Spleen (tissue), 11 donors: ENCODE results near the gene BRINP3. TPM values are rescaled to one million over a fixed set of nuclear protein-coding genes. Genes with fewer than 3 reads are reported as not detected.

ENCODE experiments used
- DNase-seq: peaks from one replicate; pipeline ENCODE4 v3.0.0-alpha.2; 2020
- H3K27ac ChIP-seq, 8 donors: fragments of 200-600 bp; sonication (generic) in 7 of 8; 1 replicate in 4 of 8; 2 replicates in 4 of 8; pipeline versions ENCODE4 v1.5.0 to v1.8.0; 2016 to 2021; ENCODE audit warnings: inconsistent platforms in 4 of 8, mild to moderate bottlenecking in 4 of 8, moderate library complexity in 1 of 8
- H3K27me3 ChIP-seq, 7 donors: fragments of 200-600 bp; sonication (generic) in 6 of 7; replicated peaks in 1 of 7; 1 replicate in 4 of 7; 2 replicates in 3 of 7; pipeline versions ENCODE4 v1.5.0 to v1.8.0; 2016 to 2021; ENCODE audit warnings: inconsistent platforms in 3 of 7, mild to moderate bottlenecking in 1 of 7
- H3K36me3 ChIP-seq, 6 donors: fragments of 200-600 bp; sonication (generic) in 5 of 6; 1 replicate in 4 of 6; 2 replicates in 2 of 6; pipeline versions ENCODE4 v1.5.0 to v1.8.0; 2016 to 2021; ENCODE audit warnings: inconsistent platforms in 2 of 6
- H3K4me1 ChIP-seq, 6 donors: fragments of 200-600 bp; sonication (generic) in 5 of 6; 1 replicate in 3 of 6; 2 replicates in 3 of 6; pipeline versions ENCODE4 v1.5.0 to v1.8.0; 2016 to 2021; ENCODE audit warnings: inconsistent platforms in 3 of 6
- H3K4me3 ChIP-seq, 8 donors: fragments of 200-600 bp; sonication (generic) in 7 of 8; 1 replicate in 4 of 8; 2 replicates in 4 of 8; pipeline versions ENCODE4 v1.5.0 to v1.8.0; 2016 to 2021; ENCODE audit warnings: inconsistent platforms in 4 of 8, mild to moderate bottlenecking in 4 of 8, moderate library complexity in 2 of 8
- H3K9me3 ChIP-seq, 8 donors: fragments of 200-600 bp; sonication (generic) in 7 of 8; 1 replicate in 4 of 8; 2 replicates in 4 of 8; pipeline versions ENCODE4 v1.5.0 to v1.8.0; 2016 to 2021; ENCODE audit warnings: inconsistent platforms in 4 of 8
- CTCF ChIP-seq, 11 experiments: fragments of 200-600 bp in 7 of 11; fragments of 450-650 bp in 4 of 11; sonication (generic) in 4 of 11; IDR thresholded peaks in 8 of 11; conservative IDR thresholded peaks in 3 of 11; 1 replicate in 7 of 11; 2 replicates in 4 of 11; pipeline versions ENCODE4 v1.4.0 to v1.8.0; 2016 to 2021; ENCODE audit warnings: antibody characterized with exemption in 11 of 11, inconsistent platforms in 4 of 11, mild to moderate bottlenecking in 1 of 11
- POLR2A ChIP-seq, 3 donors: fragments of 450-650 bp; IDR thresholded peaks; one replicate each; pipeline ENCODE4 v1.5.1; 2017; ENCODE audit warnings: antibody characterized with exemption in 3 of 3, mild to moderate bottlenecking in 1 of 3
- POLR2AphosphoS5 ChIP-seq, 3 donors: sonication (generic); formaldehyde crosslinking; IDR thresholded peaks; one replicate each; pipeline ENCODE4 v1.5.1; 2017; ENCODE audit warnings: antibody characterized with exemption in 3 of 3
- WGBS, 5 donors: extraction: QIAGEN DNeasy Blood & Tissue Kit in 3 of 5; methylation state at CpG; one replicate each; pipeline versions ENCODE4 v1.1.5 to v1.1.7; 2013 to 2018; 5-methylcytosine and 5-hydroxymethylcytosine counted together
- intact Hi-C: fragments of 100-400 bp; cut with DNase I; formaldehyde crosslinking; loops from one replicate; pipeline ENCODE4 v1.15.0; 2023; ENCODE audit warnings: low total_unique reads
- polyA plus RNA-seq, 3 donors: library from polyadenylated mRNA; stranded (reverse); fragments of 200-250 nt; gene quantifications; one replicate each; pipeline ENCODE4 v1.2.1, GENCODE V29; 2013
- total RNA-seq, 7 donors: library from RNA; depleted of rRNA in 3 of 7; stranded (reverse); fragments of >200 nt in 3 of 7; fragmentation: NEBNext Ultra II Directional in 4 of 7; extraction: Animal tissue kit (Norgen Biotek cat#: 25700) in 4 of 7; gene quantifications; one replicate each; pipeline versions ENCODE4 v1.1.0 to v1.2.1, GENCODE V29; 2016 to 2021
- donor health status: healthy with polysubstance abuse.
- donor health status: DM: no; HTN: no; CAD: no; lungs with moderate emphysema.
- donor health status: DM: no; HTN: no; CAD: no.
- donor health status: Bipolar disorder and iron deficiency.
- donor health status: healthy.
- donor health status: DM: no; HTN: no; CAD: no.
- donor health status: DM: yes; HTN: yes; CAD: no.

Gene BRINP3
- total and polyA plus RNA-seq, 10 donors = not detected

GRCh38 chr1:190098756-190099155 lies 378.9 kb downstream of the BRINP3 start:
- no peak overlapping the region for H3K27ac ChIP-seq
- H3K4me1 ChIP-seq = no peaks in the 10 kb centered on the region
- intact Hi-C loops = no loop called here
- H3K27me3 ChIP-seq = no peaks in the 10 kb centered on the region
- DNase-seq = no peak
- no peak for TF ChIP-seq CTCF (IDR thresholded peaks at IDR 0.05 in 8 of 11, conservative IDR thresholded peaks at IDR 0.05 in 3 of 11)
- TF ChIP-seq POLR2AphosphoS5 (IDR thresholded peaks at IDR 0.05) = no peak
- no peak for TF ChIP-seq POLR2A (IDR thresholded peaks at IDR 0.05)
- peaks cover 0 to 10% (median 2%) of the 10 kb centered on the region in 8 donors for H3K9me3 ChIP-seq
- no peaks in the 10 kb centered on the region for H3K36me3 ChIP-seq
- WGBS, 5 donors = 80 to 94% (median 88%) methylated on average over 22 of the region's 22 CpGs
- no peak overlapping the region for H3K4me3 ChIP-seq

GRCh38 chr1:190098107-190098506 lies 379.6 kb downstream of the BRINP3 start:
- WGBS, 5 donors = 76 to 88% (median 81%) methylated on average over 7 of the region's 7 CpGs
- Histone ChIP-seq H3K27me3 (no peaks in the 10 kb centered on the region), H3K4me3 (no peak overlapping the region), H3K27ac (no peak overlapping the region), H3K9me3 (peaks cover 0 to 10% (median 0%) of the 10 kb centered on the region in 8 donors), H3K4me1 (no peaks in the 10 kb centered on the region), H3K36me3 (no peaks in the 10 kb centered on the region)
- TF ChIP-seq POLR2AphosphoS5 (IDR thresholded peaks at IDR 0.05) = no peak
- no peak for TF ChIP-seq CTCF (IDR thresholded peaks at IDR 0.05 in 8 of 11, conservative IDR thresholded peaks at IDR 0.05 in 3 of 11)
- no peak for TF ChIP-seq POLR2A (IDR thresholded peaks at IDR 0.05)
- DNase-seq = no peak
- intact Hi-C loops = no loop called here

- 81 to 94% (median 86%) methylated on average over 1 of the region's 1 CpG for WGBS, 5 donors
- Histone ChIP-seq H3K4me3 (no peak overlapping the region), H3K9me3 (peaks cover 0 to 10% (median 0%) of the 10 kb centered on the region in 8 donors), H3K4me1 (no peaks in the 10 kb centered on the region), H3K27me3 (no peaks in the 10 kb centered on the region), H3K27ac (no peak overlapping the region), H3K36me3 (no peaks in the 10 kb centered on the region)
- DNase-seq = no peak
- TF ChIP-seq POLR2AphosphoS5 (IDR thresholded peaks at IDR 0.05) (no peak), CTCF (IDR thresholded peaks at IDR 0.05 in 8 of 11, conservative IDR thresholded peaks at IDR 0.05 in 3 of 11) (no peak), POLR2A (IDR thresholded peaks at IDR 0.05) (no peak)
- intact Hi-C loops = no loop called here
These were observed 382.1 kb downstream of the BRINP3 start for GRCh38 chr1:190095596-190095995.

GRCh38 chr1:190084552-190084951 lies 393.1 kb downstream of the BRINP3 start:
- no peak for TF ChIP-seq POLR2AphosphoS5 (IDR thresholded peaks at IDR 0.05)
- no peak for TF ChIP-seq POLR2A (IDR thresholded peaks at IDR 0.05)
- no peak for TF ChIP-seq CTCF (IDR thresholded peaks at IDR 0.05 in 8 of 11, conservative IDR thresholded peaks at IDR 0.05 in 3 of 11)
- Histone ChIP-seq H3K27me3 (no peaks in the 10 kb centered on the region), H3K27ac (no peak overlapping the region), H3K4me3 (no peak overlapping the region), H3K4me1 (no peaks in the 10 kb centered on the region), H3K9me3 (peaks cover 0 to 4% (median 0%) of the 10 kb centered on the region in 8 donors), H3K36me3 (no peaks in the 10 kb centered on the region)
- WGBS, 5 donors = 58 to 68% (median 61%) methylated on average over 8 of the region's 8 CpGs
- intact Hi-C loops = no loop called here
- DNase-seq = no peak
